Dermis blood vessel endothelial cell (primary cell): ENCODE data around the gene INMT. TPM values are rescaled to one million over a fixed set of nuclear protein-coding genes. Genes with fewer than 3 reads are reported as not detected.
"Not testable (repeated sequence)": the region's sequence is repeated elsewhere in the genome, so short reads cannot be mapped to it uniquely, and the experiment has no call there.

ENCODE experiments used
- DNase-seq: peaks from one replicate; pipeline ENCODE4 v3.0.0; 2010
- total RNA-seq: library from RNA; depleted of rRNA; stranded (reverse); fragments of >200 nt; gene quantifications from 2 replicates; pipeline ENCODE4 v1.2.3, GENCODE V29; 2014

INMT gene
- total RNA-seq = 0.05 TPM in 1 of 2 replicates, not detected in the other

GRCh38 chr7:30751696-30752273, at the start of gene INMT:
Gene INMT (plus strand): TSS chr7:30752135. CDS start chr7:30752151, 16 bp downstream.
- no peak for DNase-seq

- DNase-seq = no peak
Measured at GRCh38 chr7:30702200-30702599, 49.7 kb upstream of the INMT start.

GRCh38 chr7:30703756-30704155, 48.2 kb upstream of the INMT start:
- DNase-seq = no peak

DNA sequence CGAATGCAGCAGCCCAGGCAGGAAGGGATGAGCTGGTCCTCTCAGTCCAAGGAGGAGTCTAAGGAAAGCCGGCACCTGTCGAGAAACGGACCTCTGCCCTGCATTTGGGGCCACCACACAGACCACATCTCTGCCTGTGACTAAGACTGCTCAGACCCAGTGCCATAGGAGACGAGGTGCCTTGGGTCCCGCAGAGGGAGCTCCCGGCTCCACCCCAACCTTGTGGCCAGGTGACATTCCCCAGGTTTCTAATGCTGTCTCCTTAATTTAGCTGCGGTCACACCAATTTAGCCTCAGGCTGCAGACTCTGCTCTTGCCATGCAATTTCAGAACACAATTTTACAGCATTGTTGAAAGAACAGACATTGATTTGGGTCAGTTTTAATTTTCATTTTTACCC, 46.9 kb upstream of the INMT start:
- no peak for DNase-seq

DNA sequence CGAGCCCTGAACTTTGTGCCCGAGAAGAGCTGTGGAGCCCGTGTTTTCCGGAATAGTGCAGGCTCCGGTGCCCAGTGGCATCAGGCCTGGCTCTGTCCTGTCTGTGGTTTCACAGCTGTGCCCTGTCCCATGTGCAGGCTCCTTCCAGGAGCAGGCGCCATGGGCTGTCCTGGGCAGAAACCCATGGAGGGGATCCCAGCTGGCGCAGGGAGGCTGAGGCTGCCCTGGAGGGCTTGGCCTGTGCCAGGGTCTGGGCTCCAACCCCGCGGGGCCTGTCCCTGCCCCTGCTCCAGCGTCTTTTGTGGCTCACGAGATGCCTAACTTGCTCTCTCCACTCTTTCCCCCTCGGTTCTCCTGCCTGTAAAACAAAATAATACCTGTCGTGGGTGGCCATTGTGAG, 46.3 kb upstream of the INMT start:
- no peak for DNase-seq

DNA sequence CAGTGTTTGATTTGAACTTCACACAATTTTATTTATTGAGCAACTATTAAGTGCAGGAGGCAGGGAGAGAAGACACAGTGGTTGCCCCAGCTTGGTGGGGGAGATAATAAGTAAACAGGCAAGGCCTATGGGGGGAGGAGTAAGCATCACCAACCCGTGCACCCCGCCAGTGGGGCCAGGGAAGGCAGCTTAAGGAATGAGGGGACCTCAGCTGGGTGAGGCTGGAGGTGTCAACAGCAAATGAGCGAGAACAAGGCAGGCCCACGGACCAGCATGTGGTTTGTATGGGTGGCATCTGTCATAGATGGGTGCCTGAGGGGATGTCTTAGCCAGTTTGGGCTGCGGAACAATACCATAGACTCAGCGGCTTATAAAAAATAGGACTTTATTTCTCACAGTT, 45.6 kb upstream of the INMT start:
- no peak for DNase-seq

DNA sequence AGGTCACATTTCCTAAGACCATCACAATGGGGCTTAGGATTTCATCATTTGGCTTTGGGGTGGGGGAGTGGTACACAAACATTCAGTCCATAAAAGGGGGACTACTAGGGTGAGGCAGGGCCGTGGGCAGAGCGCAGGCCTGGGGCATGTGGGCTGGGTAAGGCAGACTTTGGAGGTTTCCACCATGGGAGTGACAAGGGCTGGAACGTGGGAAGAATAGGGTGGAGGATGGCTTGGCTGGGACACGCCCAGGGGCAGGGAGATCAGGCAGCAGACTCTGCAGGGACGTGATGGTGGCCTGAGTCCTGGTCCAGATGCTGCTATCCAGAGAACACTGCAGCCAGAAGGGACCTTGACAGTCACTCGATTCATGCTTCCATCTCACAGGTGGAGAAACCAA, 45.0 kb upstream of the INMT start:
- DNase-seq = no peak

DNA sequence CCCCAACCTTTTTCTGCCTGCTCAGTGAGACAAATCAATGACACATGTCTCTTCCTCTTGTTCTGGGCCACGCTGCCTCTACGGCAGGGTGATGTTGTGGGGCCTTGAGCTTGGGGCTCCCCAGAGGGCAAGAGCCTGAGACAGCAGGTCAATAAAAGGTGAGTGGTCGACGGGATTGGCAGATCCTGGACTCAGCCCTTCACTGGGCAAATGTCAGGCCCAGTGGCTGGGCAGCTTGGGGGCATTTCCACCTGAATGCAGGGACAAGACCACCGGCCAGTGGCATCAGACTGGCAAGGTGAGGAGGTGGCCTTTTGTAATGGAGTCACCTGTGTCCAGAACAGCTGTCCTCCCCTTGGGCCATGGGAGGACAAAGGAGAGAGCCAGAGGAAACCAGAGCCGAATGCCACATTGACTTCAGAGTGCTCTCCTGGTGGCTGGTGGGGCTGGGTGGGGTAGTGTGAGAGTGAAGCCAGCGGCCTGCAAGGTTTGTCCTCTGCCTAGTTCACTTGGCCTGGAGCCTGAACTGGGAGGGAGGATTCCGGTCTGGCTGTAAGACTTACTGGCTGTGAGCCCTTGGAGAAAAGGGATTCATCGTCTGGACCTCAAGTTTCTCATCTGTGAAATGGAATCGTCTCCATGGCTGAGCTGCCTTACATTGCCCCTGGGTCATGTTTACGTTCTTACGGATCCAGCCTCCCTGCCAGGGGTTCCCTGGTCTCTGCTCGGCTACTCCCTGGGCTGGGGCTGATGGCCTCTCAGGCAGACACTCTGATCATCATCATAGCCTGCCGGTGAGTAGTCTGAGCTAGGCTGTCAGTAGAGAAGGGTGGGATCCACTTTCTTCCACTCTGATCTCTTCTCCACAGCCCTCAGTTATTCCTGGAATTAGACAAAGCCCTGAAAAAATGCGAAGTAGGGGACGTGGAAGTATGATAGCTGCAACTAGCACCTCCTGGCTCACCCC, 44.3 kb upstream of the INMT start:
- DNase-seq = no peak

DNA sequence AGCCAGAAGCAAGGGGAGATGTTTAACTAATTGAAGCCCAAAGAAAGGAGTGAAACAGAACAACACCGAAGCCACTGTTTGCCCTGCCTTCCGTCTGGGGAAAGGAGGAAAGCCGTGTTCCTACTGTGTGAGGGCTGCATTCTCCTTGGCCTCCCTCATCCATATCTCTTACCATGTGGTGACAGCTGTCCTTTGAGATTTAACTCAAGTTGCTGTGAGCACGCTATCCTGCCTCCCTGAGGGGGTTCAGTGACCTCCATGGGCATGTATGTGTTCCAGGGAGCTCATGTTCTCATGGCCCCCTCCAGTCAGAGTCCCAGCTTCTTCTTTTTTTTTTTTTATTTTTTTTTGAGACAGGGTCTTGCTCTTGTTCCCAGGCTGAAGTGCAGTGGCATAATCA, 43.5 kb upstream of the INMT start:
- no peak for DNase-seq

GRCh38 chr7:30708983-30709382, 43.0 kb upstream of the INMT start:
- DNase-seq = no peak

GRCh38 chr7:30709549-30709948, 42.4 kb upstream of the INMT start:
- DNase-seq = no peak

- no peak for DNase-seq
Measured at GRCh38 chr7:30710669-30711068, 41.3 kb upstream of the INMT start.

GRCh38 chr7:30713392-30713791, 38.5 kb upstream of the INMT start:
- DNase-seq = no peak

GRCh38 chr7:30714129-30714528, 37.8 kb upstream of the INMT start:
- DNase-seq = no peak

- no peak for DNase-seq
Measured at GRCh38 chr7:30717181-30717580, 34.8 kb upstream of the INMT start.

DNA sequence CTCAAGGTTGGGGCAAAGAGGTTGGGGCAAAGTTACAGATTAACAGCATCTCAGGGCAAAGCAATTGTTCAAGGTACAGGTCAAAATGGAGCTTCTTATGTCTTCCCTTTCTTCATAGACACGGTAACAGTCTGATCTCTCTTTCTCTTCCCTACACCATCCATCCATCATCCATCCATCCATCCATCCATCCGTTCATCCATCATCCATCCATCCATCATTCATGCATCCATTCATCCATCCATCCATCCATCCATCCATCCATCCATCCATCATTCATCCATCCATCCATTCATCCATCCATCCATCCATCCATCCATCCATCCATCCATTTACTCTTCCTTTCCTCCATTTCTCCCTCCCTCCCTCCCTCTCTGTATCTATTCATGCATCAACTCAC, 32.5 kb upstream of the INMT start:
- DNase-seq = not testable (repeated sequence)

- no peak for DNase-seq
Measured at GRCh38 chr7:30721211-30721610, 30.7 kb upstream of the INMT start.

DNA sequence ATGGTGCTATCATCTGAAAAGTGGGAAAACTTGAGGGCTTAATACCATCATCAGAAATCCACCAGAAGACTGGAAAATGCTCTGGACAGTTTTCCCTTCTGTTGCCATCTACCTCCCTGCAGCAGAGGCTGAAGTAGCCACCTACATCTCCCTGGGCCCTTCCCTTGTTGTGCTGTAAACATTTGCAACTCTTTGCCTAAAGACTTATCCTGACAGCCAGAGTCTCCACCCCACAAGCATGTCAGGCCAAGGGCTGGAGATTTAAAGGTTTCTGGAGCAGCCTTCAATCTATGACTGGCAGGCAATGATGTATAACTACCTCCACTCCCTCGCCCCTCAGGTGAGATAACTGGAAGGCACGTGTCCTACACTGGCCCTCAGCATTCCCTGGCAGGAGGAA, 29.7 kb upstream of the INMT start:
- DNase-seq = no peak

DNA sequence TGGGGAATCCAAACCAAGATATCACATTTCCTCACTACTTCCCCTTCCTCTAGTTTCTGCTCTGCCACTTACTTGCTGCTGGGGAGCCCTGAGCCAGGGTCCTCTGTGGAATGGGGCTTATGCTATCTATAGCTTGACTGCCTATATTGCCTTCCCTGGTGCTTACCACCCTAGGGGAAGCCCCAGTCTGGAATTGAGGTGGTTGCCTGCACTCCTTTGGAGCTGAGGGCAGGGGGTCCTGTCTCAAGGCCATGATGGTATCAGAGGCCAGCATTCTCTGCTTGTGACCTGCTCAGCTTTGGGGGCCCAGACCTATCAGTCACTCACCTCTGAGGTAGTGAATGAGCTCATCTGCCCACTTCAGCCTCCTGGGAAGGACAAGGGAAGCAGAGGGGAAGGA, 29.3 kb upstream of the INMT start:
- no peak for DNase-seq

- DNase-seq = no peak
Measured at GRCh38 chr7:30723776-30724175, 28.2 kb upstream of the INMT start.

- no peak for DNase-seq
Measured at GRCh38 chr7:30726296-30727006, 25.5 kb upstream of the INMT start.

GRCh38 chr7:30727061-30727945, 24.6 kb upstream of the INMT start:
- no peak for DNase-seq
